Measurements from ENCODE around the gene DNAH8. TPM values are rescaled to one million over a fixed set of nuclear protein-coding genes. Genes with fewer than 3 reads are reported as not detected.

The DNAH8 gene
- total RNA-seq, 1 experiment from 2014 or later, result not detected

DNA sequence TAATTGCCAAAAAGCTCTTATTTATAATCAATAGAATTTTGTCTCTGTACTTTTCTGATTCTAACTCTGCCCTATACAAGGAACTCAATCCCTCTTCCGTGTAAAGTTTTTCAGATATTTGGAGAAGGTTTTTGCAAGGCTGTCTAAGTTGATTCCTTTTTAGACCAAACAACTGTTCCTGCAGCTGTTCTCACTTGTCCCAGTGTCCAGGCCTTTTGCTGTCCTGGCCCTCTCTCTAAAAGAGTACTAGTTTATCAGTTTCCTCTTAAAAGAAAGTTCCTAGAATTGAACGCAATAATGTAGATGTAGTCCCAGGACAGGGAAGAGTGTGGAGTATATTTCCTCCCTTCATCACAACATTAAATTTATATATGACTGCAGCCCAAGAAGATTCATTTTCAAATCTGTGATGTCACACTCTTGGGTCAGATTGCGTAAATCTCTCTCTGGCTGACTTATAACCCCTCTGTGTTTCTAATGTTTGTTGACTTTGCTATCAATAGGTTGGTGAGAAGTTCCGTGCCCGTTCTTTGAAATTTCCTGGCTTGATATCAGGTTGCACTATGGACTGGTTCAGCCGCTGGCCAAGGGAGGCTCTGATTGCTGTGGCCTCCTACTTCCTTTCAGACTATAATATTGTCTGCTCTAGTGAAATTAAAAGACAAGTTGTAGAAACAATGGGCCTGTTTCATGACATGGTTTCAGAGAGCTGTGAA lies 194.1 kb downstream of the DNAH8 start:
- no peak overlapping the region for H2AFZ ChIP-seq (ENCODE audit: low read depth, low read length, poor library complexity, severe bottlenecking)
- CTCF ChIA-PET, result no interaction called here
- no peak overlapping the region for H3K9ac ChIP-seq (ENCODE audit: low read length)
- no peaks in the 10 kb centered on the region for H3K4me1 ChIP-seq (ENCODE audit: control insufficient read depth in 1 of 2, insufficient read depth in 2 of 2, low read length in 2 of 2)
- no peaks in the 10 kb centered on the region for H3K9me2 ChIP-seq (ENCODE audit: insufficient read depth)
- no peaks in the 10 kb centered on the region for H3K79me2 ChIP-seq (ENCODE audit: insufficient read depth, low read length)
- DNase-seq (ENCODE audit: low read depth, low spot score) (no peak), ATAC-seq (no peak)
- no peaks in the 10 kb centered on the region for H3K9me3 ChIP-seq (ENCODE audit: control insufficient read depth in 1 of 2, insufficient read depth in 1 of 2, low read depth in 1 of 2, low read length in 2 of 2)
- H3K4me2 ChIP-seq (ENCODE audit: low read length), result no peak overlapping the region
- H4K20me1 ChIP-seq (ENCODE audit: insufficient read depth), result no peaks in the 10 kb centered on the region
- no peaks in the 10 kb centered on the region for H3K36me3 ChIP-seq (ENCODE audit: control insufficient read depth in 1 of 2, insufficient read depth in 2 of 2, low read length in 2 of 2)
- no peak overlapping the region for H3K27ac ChIP-seq (ENCODE audit: low read depth, low read length)
- RAD21 ChIA-PET (ENCODE audit: low non-redundant PET in 1 of 2, low total read pairs in 2 of 2, uncharacterized antibody in 2 of 2, unreplicated experiment in 2 of 2), result no interaction called here
- H3K27me3 ChIP-seq (ENCODE audit: insufficient read depth, low read length), result peaks cover 41% of the 10 kb centered on the region
- TF ChIP-seq, protein P1, sequence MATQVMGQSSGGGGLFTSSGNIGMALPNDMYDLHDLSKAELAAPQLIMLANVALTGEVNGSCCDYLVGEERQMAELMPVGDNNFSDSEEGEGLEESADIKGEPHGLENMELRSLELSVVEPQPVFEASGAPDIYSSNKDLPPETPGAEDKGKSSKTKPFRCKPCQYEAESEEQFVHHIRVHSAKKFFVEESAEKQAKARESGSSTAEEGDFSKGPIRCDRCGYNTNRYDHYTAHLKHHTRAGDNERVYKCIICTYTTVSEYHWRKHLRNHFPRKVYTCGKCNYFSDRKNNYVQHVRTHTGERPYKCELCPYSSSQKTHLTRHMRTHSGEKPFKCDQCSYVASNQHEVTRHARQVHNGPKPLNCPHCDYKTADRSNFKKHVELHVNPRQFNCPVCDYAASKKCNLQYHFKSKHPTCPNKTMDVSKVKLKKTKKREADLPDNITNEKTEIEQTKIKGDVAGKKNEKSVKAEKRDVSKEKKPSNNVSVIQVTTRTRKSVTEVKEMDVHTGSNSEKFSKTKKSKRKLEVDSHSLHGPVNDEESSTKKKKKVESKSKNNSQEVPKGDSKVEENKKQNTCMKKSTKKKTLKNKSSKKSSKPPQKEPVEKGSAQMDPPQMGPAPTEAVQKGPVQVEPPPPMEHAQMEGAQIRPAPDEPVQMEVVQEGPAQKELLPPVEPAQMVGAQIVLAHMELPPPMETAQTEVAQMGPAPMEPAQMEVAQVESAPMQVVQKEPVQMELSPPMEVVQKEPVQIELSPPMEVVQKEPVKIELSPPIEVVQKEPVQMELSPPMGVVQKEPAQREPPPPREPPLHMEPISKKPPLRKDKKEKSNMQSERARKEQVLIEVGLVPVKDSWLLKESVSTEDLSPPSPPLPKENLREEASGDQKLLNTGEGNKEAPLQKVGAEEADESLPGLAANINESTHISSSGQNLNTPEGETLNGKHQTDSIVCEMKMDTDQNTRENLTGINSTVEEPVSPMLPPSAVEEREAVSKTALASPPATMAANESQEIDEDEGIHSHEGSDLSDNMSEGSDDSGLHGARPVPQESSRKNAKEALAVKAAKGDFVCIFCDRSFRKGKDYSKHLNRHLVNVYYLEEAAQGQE (IDR thresholded peaks at IDR 0.05; ENCODE audit: low read depth), result no peak
- no peak for TF ChIP-seq SP1 (IDR thresholded peaks at IDR 0.05; ENCODE audit: low read depth)
- TF ChIP-seq POLR2A (IDR thresholded peaks at IDR 0.05; ENCODE audit: borderline replicate concordance, extremely low read depth, insufficient read depth, insufficient read length), result no peak
- H3K4me3 ChIP-seq (replicated peaks in 1 of 2; ENCODE audit: low read depth in 1 of 2, low read length in 2 of 2), result no peak overlapping the region
- BruUV-seq (replicated peaks), result no TSS peak
- intact Hi-C loops (cut with micrococcal nuclease), result no loop called here
- POLR2A ChIA-PET, result no interaction called here

DNA sequence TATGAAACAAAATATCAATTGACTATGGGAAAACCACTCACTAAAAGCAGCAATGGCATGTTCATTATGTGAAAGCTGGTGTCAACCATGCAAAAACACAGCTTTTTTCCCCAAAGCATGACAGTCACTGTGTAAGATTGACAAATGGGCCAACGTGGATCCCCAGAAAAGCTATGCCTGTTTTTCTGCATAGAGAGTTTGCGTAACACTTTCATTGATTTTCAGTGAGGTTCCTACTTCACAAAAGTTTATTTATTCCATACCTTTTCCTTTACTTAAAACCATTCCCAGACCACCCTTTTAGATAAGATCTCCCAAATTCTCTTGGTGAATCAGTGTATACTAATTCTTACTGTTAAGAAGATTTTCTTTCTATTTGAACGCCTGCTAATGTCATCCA lies 195.1 kb downstream of the DNAH8 start:
- DNase-seq (ENCODE audit: low read depth, low spot score) (no peak), ATAC-seq (no peak)
- intact Hi-C loops (cut with micrococcal nuclease), result no loop called here
- Histone ChIP-seq H3K4me2 (ENCODE audit: low read length) (no peak overlapping the region), H3K9me3 (ENCODE audit: control insufficient read depth in 1 of 2, insufficient read depth in 1 of 2, low read depth in 1 of 2, low read length in 2 of 2) (no peaks in the 10 kb centered on the region), H3K36me3 (ENCODE audit: control insufficient read depth in 1 of 2, insufficient read depth in 2 of 2, low read length in 2 of 2) (no peaks in the 10 kb centered on the region), H3K9me2 (ENCODE audit: insufficient read depth) (no peaks in the 10 kb centered on the region), H3K27ac (ENCODE audit: low read depth, low read length) (no peak overlapping the region), H3K27me3 (ENCODE audit: insufficient read depth, low read length) (peaks cover 32% of the 10 kb centered on the region), H3K9ac (ENCODE audit: low read length) (no peak overlapping the region), H3K79me2 (ENCODE audit: insufficient read depth, low read length) (no peaks in the 10 kb centered on the region), H2AFZ (ENCODE audit: low read depth, low read length, poor library complexity, severe bottlenecking) (no peak overlapping the region), H4K20me1 (ENCODE audit: insufficient read depth) (no peaks in the 10 kb centered on the region), H3K4me3 (replicated peaks in 1 of 2; ENCODE audit: low read depth in 1 of 2, low read length in 2 of 2) (no peak overlapping the region), H3K4me1 (ENCODE audit: control insufficient read depth in 1 of 2, insufficient read depth in 2 of 2, low read length in 2 of 2) (no peaks in the 10 kb centered on the region)
- TF ChIP-seq SRF (IDR thresholded peaks at IDR 0.05; ENCODE audit: low read depth) (no peak), POLR2AphosphoS5 (IDR thresholded peaks at IDR 0.05; ENCODE audit: low read depth, low read length) (no peak), CBX3 (IDR thresholded peaks at IDR 0.05; ENCODE audit: low read depth) (no peak), JUND (IDR thresholded peaks at IDR 0.05) (no peak), POLR2A (IDR thresholded peaks at IDR 0.05; ENCODE audit: borderline replicate concordance, extremely low read depth, insufficient read depth, insufficient read length) (no peak), SP1 (IDR thresholded peaks at IDR 0.05; ENCODE audit: low read depth) (no peak)
- TF ChIP-seq, protein P1 (IDR thresholded peaks at IDR 0.05; ENCODE audit: low read depth), result no peak
- CTCF ChIA-PET, result no interaction called here
- RAD21 ChIA-PET (ENCODE audit: low non-redundant PET in 1 of 2, low total read pairs in 2 of 2, uncharacterized antibody in 2 of 2, unreplicated experiment in 2 of 2), result no interaction called here
- BruUV-seq (replicated peaks), result no TSS peak
- POLR2A ChIA-PET, result no interaction called here
